HG03378 (cell line): ENCODE results near the gene CHST7.

Source experiments
- ATAC-seq: cut with Tn5 transposase; IDR thresholded peaks from one replicate; pipeline ENCODE4 v1.9.1; 2021; ENCODE audit warnings: mild to moderate bottlenecking, moderate library complexity; ENCODE audit not compliant: unreplicated experiment

The CHST7 gene

GRCh38 chrX:46643636-46644035 is 70.1 kb downstream of the CHST7 start:
- ATAC-seq, result no peak

- no peak for ATAC-seq
Observed at GRCh38 chrX:46645614-46646013, 72.0 kb downstream of the CHST7 start.

GRCh38 chrX:46647251-46647650 is 73.7 kb downstream of the CHST7 start:
- ATAC-seq, result no peak
